Measurements from ENCODE around the gene AKR1B1. TPM values are rescaled to one million over a fixed set of nuclear protein-coding genes. Genes with fewer than 3 reads are reported as not detected.

The AKR1B1 gene
- total RNA-seq, 4 donors from 2014 or later = 10.8 to 69.3 (median 40.8) TPM

GRCh38 chr7:134447383-134447782 is 11.5 kb downstream of the AKR1B1 start:
- no peak overlapping the region for H3K27ac ChIP-seq
- no peaks in the 10 kb centered on the region for H3K9me3 ChIP-seq
- DNase-seq = no peak
- H3K27me3 ChIP-seq = no peaks in the 10 kb centered on the region
- no peaks in the 10 kb centered on the region for H3K4me1 ChIP-seq
- intact Hi-C loops (cut with DNase I; ENCODE audit: low total_unique reads) = no loop called here
- H3K4me3 ChIP-seq = no peak overlapping the region
- TF ChIP-seq CTCF (IDR thresholded peaks at IDR 0.05) (no peak), POLR2A (IDR thresholded peaks at IDR 0.05) (no peak)
- no peaks in the 10 kb centered on the region for H3K36me3 ChIP-seq

- H3K27me3 ChIP-seq = no peaks in the 10 kb centered on the region
- no peak overlapping the region for H3K4me3 ChIP-seq
- intact Hi-C loops (cut with DNase I; ENCODE audit: low total_unique reads) = no loop called here
- H3K4me1 ChIP-seq = no peaks in the 10 kb centered on the region
- H3K27ac ChIP-seq = no peak overlapping the region
- no peak for TF ChIP-seq CTCF (IDR thresholded peaks at IDR 0.05)
- TF ChIP-seq POLR2A (IDR thresholded peaks at IDR 0.05) = no peak
- no peak for DNase-seq
- H3K36me3 ChIP-seq = no peaks in the 10 kb centered on the region
- no peaks in the 10 kb centered on the region for H3K9me3 ChIP-seq
Measured at GRCh38 chr7:134446923-134447322, 12.0 kb downstream of the AKR1B1 start.

GRCh38 chr7:134446446-134446845 is 12.5 kb downstream of the AKR1B1 start:
- Histone ChIP-seq H3K4me3 (no peak overlapping the region), H3K27me3 (no peaks in the 10 kb centered on the region), H3K4me1 (no peaks in the 10 kb centered on the region), H3K27ac (no peak overlapping the region), H3K9me3 (no peaks in the 10 kb centered on the region), H3K36me3 (no peaks in the 10 kb centered on the region)
- DNase-seq = no peak
- no peak for TF ChIP-seq CTCF (IDR thresholded peaks at IDR 0.05)
- TF ChIP-seq POLR2A (IDR thresholded peaks at IDR 0.05) = no peak
- intact Hi-C loops (cut with DNase I; ENCODE audit: low total_unique reads) = no loop called here

- H3K27ac ChIP-seq = no peak overlapping the region
- no peak overlapping the region for H3K4me3 ChIP-seq
- no peaks in the 10 kb centered on the region for H3K36me3 ChIP-seq
- TF ChIP-seq POLR2A (IDR thresholded peaks at IDR 0.05) (no peak), CTCF (IDR thresholded peaks at IDR 0.05) (no peak)
- no peaks in the 10 kb centered on the region for H3K9me3 ChIP-seq
- no peaks in the 10 kb centered on the region for H3K27me3 ChIP-seq
- no peak for DNase-seq
- no peaks in the 10 kb centered on the region for H3K4me1 ChIP-seq
- intact Hi-C loops (cut with DNase I; ENCODE audit: low total_unique reads) = no loop called here
Measured at GRCh38 chr7:134444961-134445315, 14.0 kb downstream of the AKR1B1 start.

- Histone ChIP-seq H3K9me3 (no peaks in the 10 kb centered on the region), H3K27me3 (no peaks in the 10 kb centered on the region), H3K36me3 (no peaks in the 10 kb centered on the region)
Measured at GRCh38 chr7:134444198-134444960, 14.5 kb downstream of the AKR1B1 start.

More at GRCh38 chr7:134444198-134444960, 14.5 kb downstream of the AKR1B1 start:
- Histone ChIP-seq H3K4me1 (no peaks in the 10 kb centered on the region), H3K27ac (no peak overlapping the region), H3K4me3 (no peak overlapping the region)
- intact Hi-C loops (cut with DNase I; ENCODE audit: low total_unique reads) = no loop called here
- no peak for TF ChIP-seq POLR2A (IDR thresholded peaks at IDR 0.05)
- no peak for TF ChIP-seq CTCF (IDR thresholded peaks at IDR 0.05)
- DNase-seq = no peak
